HG02798 (cell line): ENCODE measurements around the gene ARHGAP15.

Experiments used
- ATAC-seq: cut with Tn5 transposase; IDR thresholded peaks from one replicate; pipeline ENCODE4 v1.9.1; 2021; ENCODE audit warnings: mild to moderate bottlenecking; ENCODE audit not compliant: unreplicated experiment, poor library complexity

The ARHGAP15 gene

DNA sequence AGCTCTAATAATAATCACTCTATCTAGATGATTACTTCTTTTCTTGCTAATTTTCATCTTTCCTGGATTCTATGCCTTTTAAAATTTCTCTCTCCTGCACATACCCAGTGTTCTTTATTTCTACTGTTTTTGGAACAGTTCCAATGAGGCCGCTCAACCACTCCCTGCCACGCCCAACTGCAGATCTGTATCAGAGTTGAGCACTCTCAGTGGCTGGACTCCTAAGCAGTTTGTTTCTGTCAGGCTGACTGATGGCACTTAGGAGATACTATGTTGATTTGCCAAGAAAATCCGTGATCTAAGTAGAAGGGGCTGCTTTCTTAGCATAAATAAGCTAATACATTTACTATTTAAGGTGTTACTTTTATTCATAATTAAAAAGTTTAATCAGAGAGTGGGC is 192.8 kb downstream of the ARHGAP15 start:
- ATAC-seq = no peak

DNA sequence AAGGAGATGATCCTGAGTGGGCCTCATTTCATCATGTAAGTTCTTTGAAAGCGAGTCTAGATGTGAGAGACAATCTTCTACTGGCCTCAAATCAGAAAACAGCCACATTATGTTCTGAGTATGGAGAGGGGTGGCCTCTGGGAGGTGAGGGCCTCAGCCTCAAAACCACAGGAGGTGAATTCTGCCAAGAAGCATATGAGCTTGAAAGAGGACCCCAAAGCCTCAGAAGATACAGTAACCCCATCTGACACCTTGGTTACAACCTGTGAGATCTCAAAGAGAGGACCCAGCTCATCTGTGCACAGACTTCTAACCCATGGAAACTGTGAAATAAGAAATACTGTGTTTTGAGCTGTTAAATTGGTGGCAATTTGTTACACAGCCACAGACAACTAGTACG is 200.1 kb downstream of the ARHGAP15 start:
- ATAC-seq = no peak

DNA sequence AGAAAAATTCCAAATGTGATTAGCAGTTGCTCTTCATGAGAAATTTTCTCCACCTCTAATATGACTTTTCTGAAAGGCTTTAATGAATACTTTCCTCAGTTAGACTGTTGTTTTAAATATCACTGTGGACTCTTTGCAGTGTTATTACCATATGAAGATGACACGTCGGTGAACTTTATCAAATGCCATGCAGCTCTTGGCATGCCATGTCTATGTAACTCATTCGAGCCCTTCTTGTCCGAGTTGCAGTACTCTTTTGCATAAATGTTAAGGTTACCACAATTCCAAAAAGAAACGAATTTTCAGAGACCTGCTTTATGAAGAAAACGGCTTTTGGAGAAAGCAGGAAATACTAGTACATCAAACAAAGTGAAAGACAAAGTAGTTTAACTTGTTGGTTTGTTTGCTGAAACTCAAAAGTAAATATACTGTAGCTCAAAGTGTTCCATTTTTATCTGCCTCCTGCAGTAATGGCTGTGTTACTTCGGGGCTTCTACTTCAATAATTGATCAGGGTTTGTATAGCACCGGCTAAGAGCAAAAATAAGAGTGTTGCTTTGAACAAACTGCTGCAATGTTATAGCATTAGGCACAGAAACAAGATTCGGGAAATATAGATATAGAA is 204.1 kb downstream of the ARHGAP15 start:
- ATAC-seq = no peak

DNA sequence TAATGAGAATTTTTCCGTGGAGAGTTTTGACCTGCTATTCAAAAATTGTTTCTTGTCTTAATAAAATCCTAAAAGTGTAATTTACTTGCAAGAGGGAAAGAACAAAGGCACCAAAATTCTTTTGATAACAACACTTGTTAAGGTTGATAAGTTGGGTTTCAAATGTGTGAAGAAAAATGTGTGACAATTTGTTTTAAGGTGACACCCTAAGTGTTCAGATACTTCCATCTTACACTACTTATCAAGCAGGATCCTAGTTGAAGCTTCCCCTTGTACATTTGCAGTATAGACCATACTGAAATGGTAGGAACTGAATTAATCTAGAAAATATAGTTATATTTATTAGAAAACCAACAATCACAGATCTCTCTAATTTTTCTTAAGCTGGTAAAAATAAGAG is 204.6 kb downstream of the ARHGAP15 start:
- no peak for ATAC-seq

DNA sequence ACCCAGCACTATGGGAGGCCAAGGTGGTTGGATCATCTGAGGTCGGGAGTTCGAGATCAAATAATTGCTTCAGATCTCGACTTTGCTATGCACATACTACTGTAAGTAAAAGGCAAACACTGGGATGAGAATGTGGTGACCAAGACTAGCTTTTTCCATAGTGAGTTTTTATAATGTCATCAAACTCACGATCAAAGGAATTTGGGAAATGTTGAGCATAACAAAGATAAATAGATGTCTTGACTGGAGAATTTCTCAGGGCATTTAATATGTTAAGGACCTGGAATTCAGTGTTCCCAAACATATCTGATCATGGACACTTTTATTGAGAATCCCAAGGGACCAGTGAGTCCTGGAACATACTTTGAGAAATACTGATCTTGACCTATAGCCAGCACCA is 205.6 kb downstream of the ARHGAP15 start:
- no peak for ATAC-seq

DNA sequence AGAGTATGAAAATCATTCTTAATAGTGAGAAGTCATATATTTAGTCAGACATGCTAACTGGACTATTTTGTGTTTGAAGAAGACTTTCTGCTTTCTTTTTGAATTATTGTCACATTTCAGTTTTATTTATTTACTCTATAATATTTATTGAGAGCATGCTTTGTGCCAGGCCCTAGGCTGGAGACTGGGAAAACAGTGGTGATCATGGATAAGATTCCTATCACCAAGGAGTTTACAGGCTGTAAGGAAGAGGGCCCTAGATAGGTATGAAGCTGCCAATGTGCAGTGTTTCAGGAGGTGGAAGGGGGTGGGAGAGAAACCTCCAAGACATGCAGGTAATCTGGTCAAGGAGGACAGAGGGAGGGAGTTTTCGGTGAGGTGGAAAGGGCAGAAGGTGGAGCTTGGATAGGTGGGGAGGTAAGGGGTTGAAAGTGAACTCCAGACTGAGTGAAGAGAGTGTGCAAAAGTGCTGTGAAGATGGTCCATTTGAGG is 207.5 kb downstream of the ARHGAP15 start:
- ATAC-seq = no peak

DNA sequence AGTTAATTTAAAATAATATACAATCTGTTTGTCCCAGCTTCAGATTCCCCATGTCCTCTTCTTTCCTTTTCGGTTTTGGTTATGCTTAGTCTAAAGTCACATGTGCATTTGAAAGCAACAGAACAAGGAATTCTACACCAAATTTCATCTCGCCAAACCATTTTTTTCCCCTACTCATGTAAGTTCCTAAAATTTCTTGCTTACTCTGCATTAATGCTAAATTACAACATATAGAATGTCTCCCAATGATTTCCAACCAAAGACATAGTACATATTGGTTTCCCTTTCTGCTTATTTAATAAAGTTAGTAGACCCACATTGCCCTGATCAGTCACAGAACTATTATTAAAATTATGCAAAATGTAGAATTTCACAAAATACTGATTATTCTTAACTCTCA is 212.3 kb downstream of the ARHGAP15 start:
- ATAC-seq = no peak

DNA sequence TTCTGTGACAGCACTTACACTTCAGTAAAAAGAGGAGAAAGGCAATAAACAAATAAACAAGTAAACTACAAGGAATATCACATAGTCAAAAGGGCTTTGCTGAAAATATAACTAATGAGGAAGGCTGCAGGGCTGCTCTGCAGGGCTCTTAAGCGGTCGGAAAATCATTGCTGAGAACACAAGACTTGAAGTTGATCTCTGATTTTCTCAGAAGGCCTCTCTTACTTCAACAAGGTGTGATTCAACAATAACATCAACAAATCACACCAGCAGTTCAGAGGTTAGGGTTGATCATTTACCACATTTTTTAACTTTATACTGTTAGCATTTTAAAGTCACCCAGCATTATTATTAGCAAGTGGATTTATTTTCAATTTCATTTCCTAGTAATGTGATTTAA is 215.6 kb downstream of the ARHGAP15 start:
- no peak for ATAC-seq

DNA sequence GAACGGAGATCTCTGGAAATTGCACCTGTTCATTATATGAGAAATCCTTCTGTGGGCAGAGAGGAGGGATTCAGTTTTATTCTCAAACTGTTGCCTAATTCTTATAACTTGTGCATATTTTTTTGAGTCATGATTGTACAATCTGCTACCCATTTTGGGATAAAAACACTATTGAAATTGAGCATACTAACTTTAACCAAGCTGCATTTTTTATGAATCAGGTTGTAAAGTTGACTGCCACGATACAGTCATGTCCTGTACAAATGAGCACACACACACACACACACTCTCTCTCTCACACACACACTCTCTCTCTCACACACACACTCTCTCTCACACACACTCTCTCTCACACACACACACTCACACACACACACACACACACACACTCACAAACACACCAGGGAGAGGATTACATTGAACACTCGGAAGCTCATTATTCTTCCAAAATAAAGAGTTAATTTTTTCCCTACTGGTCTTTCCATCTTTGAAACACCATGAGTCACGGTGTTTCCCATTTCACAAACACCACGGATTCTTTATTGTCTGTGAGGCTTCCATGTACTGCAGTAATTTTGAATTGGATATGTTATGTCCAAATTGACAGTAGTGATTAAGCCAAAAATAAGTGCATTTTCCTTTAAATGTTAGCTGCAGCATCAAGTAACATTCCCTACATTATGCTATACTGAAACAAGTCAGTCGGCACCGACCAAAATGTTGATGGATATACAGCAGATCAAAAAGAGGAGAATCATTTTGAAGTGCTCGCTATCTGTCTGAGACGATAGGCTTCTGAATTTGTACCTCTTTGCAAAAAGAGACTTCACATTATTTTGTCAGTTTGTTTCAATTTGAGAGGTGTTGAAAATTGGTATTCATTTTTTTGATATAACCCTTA is 216.9 kb downstream of the ARHGAP15 start:
- no peak for ATAC-seq

DNA sequence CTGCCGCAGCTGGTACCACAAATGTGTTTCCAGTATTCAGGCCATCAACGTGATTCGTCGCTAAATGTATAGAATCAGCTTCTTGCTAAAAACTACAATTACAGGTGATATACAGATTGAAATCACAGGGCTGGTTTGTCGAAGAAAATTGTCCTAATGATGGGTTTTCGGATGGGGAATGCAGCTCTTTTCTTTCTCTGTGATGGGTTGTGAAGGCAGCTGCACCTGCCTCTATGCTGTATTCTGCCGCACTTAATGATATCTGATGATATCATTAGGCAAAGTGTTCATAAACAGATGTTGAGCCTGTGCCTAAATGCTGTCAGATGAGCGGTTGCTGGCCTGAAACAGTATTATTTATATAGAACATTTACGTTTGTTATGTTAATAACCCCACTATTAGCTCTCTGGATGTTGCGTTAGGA is 218.1 kb downstream of the ARHGAP15 start:
- no peak for ATAC-seq

DNA sequence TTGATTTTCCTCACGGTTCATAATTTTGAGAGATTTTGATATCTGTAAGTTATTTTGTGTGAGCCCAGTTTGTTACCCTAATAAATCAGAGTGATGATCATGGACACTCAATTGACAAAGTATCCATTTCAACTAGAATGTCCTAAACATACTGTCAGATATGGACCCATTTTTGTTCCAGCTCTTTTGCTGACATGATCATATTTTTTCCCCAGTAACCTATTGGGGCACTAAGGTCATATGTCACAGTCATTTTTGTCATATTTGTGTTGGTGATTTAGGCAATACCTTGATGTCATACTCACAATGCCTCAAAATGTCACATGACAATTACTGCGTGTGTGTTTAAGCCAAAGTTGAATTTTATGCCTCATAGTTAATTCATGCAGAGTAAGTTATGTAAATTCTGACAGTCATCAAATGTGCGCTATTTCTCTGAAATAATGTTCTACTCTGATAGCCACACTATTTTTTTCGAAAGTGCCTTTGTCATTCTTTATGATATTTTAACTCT is 218.7 kb downstream of the ARHGAP15 start:
- ATAC-seq = no peak

DNA sequence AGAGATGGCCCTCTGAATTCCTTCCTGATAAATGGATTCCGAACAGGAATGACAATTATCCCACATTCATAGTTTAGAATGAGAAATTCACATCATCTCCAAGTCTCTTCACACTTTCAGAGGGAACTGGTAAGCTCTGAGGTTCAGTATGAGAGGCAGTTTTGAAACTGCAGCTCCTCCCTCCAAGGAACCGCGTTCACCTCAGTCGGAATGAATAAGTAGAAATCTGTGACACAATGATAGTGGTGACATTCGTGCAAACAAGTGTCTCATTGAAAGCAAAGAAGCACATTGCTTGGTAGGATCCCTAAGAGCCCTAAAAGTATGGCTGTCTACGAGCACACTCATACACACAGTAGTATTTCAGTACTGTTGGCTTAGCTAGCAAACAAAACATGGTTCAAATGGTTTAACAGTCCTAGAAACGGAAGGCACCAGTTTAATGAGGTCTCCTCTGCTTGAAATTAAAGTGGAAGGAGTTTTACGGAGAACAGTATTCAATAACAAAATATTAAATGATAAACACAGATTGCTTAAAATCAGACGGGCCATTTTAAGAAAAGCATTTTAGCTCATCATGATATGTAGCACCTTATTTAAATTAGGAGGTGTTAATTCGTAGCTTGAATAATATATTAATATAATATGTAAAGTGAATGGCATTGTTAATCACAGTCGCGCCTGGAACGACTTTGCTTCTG is 225.0 kb downstream of the ARHGAP15 start:
- no peak for ATAC-seq

DNA sequence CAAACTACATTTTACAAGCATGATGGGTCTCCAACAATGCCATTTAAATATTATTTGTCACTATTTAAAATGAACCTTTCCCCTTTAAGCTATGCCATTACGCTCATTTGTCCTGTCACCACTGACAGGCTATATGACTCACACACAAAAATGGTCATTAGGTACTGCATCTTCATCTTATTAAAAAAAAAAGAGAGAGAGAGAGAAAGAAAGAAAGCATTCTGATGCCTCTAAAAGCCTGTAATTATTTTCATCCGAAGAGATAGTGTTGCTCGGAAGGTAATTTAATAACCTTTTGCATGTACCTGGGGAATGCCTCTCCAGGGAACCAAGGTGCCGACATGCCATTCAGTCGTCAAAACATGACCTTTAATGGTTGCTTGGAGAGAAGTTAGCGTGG is 226.7 kb downstream of the ARHGAP15 start:
- no peak for ATAC-seq

DNA sequence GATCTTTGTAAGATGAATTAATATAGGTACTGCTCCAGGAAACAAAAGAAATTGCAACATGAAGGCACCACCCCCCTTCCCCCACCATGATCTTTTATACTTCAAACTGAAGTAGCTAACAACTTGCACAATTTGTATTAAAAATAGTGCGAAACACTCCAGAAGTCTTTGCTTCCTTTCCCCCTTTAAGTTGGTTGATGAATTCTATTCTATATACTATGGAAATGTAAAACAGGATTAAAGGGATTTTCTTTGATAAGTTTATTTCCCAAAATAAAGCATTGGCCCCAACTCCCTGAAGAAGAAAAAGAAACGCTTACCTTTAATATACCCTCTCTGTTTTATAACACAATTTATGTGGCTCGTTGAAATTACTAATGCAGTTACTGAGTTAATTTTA is 227.1 kb downstream of the ARHGAP15 start:
- no peak for ATAC-seq

DNA sequence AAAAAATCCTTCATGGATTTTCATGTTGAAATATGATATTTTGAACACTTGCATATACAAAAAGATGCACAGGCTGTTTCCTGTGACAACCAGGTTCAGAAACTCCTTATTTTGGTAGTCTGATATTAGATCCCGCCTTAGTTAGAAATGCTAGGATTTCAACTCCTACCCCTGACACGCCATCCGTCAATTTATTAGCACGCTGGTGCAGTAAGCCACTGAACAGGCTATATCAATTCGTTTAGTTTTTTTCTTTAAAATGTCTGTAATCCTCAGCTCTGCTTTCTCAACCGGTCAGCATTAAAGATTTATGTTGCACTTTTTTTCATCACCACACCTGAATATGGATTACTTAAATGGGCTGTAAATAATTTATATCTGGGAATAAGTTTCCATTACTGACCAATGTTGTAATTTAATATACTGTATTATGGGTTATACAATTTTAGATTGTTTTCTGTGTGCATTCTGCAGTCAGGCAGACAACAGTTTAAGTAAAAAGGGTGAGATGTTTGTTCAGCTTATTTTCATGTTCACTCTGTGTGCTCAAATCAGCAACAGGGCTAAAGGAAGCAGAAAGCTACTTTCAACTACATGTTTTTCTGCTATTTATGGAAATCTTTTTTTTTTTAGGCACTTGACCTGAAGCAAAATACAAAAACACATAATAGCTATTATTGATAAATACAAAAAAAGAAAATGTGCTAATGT is 227.7 kb downstream of the ARHGAP15 start:
- ATAC-seq = no peak

DNA sequence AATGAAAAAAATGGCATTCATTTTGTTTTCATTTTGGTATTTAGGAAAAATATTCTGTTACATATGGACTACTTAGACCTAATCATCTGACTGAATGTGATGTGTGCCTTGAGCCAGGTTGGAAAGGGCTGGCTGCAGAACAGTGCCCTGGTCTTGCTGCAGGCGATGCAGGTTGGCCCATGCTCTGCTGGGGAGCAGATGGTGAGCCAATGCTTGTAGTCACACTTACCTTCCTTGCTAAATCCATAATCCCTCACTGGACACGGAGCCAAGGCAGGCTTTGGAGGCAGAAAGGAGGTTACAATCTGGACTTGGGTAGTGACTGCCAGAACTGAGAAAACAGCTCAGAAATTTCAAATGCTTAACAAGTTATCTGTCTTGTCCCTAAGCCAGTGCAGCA is 228.7 kb downstream of the ARHGAP15 start:
- no peak for ATAC-seq

DNA sequence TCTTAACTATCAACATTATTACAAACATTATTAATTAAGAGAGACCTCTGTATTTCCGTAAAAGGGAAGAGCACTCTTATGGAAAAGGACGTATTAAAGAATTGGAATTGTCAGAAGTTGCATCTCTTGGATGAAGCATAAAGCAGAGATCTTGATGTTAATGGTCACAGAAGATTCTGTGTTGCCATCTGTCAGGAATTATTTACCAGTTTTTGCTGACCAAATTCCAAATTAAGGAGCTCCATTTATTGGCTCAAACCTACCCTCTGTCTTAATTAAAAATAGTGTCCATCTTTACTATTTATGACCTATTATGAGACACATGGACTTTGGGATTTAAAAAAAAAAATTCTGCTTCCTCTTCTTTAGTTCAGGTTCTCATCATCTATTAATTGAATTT is 232.1 kb downstream of the ARHGAP15 start:
- ATAC-seq = no peak

DNA sequence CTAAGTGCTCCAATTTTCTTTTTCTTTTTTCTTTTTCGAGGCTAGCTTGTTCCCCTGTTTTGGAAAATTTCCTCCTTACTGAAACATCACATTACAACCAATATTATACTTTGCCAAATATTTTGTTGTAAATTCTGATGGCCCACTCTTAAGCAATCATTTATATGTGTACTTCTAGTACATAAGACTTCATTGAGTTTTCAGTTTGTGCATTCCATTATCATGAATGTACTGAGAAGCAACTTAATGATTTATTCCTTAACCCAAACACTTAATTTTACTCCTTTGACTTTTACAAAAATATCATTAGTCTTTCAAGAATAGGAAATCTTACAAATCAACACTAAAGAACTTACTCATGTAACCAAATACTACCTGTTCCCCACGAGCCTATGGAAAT is 242.4 kb downstream of the ARHGAP15 start:
- ATAC-seq = no peak

DNA sequence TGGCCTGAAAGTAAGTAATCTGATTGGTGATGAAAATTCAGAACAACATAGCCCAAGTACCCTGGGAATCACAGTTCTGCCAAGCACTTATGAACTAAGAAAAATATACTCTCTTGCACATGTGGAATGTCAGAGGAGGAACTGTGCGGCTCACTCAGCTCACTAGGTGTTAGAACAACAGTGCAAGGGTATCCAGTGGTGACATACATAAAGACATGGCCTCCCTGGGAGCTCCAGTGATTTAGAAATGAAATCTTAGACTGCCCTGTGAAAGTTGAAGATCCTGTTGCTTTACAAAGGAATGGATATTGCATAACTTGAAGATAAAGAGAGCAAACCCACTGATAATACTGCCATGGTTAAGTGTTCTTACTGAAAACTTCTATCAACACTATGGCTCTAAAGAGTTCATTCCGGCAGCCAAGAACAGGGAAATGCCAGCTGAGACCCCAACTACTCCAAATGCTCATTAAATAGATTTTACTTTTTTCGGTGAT is 246.2 kb downstream of the ARHGAP15 start:
- no peak for ATAC-seq

DNA sequence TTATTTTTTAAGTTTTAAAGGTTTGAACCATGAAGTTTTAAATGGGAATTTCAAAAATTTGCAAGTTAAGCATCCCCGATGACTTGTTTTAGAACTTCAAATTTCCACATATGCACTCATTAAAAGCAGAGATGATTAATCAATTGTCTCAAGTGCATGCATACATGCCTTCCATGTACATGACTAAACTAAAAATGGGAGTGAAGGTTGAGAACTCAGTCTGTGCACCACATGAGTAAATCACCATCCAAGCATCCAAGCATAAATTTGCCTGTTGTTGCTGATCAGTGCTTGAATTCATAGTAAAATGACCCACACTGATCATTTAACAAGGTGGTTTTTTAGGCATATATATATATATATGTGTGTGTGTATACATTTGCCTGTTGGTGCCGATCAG is 249.8 kb downstream of the ARHGAP15 start:
- ATAC-seq = no peak
